ENCODE results near the gene UTS2R. TPM values are rescaled to one million over a fixed set of nuclear protein-coding genes. Genes with fewer than 3 reads are reported as not detected.

Gene UTS2R
- total RNA-seq, 1 donor from 2014 or later: not detected

GRCh38 chr17:82324566-82325285 lies 46.8 kb upstream of the UTS2R start:
- no peaks in the 10 kb centered on the region for H3K9me3 ChIP-seq
- peaks cover 7% of the 10 kb centered on the region for H3K36me3 ChIP-seq
- ATAC-seq: no peak
- H3K4me3 ChIP-seq: no peak overlapping the region
- TF ChIP-seq CTCF (IDR thresholded peaks at IDR 0.05): no peak
- no peak overlapping the region for H3K27ac ChIP-seq
- intact Hi-C loops (cut with DNase I): no loop called here
- DNase-seq: no peak
- peaks cover 8% of the 10 kb centered on the region for H3K4me1 ChIP-seq
- no peaks in the 10 kb centered on the region for H3K27me3 ChIP-seq (ENCODE audit: low read depth)

- H3K4me3 ChIP-seq: no peak overlapping the region
- intact Hi-C loops (cut with DNase I): no loop called here
Measured at GRCh38 chr17:82325286-82326180, 46.0 kb upstream of the UTS2R start.

GRCh38 chr17:82327289-82327688 lies 44.3 kb upstream of the UTS2R start:
- Histone ChIP-seq H3K27me3 (ENCODE audit: low read depth) (no peaks in the 10 kb centered on the region), H3K4me3 (no peak overlapping the region), H3K27ac (no peak overlapping the region), H3K4me1 (peaks cover 22% of the 10 kb centered on the region), H3K9me3 (no peaks in the 10 kb centered on the region), H3K36me3 (peaks cover 7% of the 10 kb centered on the region)
- TF ChIP-seq CTCF (IDR thresholded peaks at IDR 0.05): no peak
- ATAC-seq: no peak
- no peak for DNase-seq
- intact Hi-C loops (cut with DNase I): no loop called here

More at GRCh38 chr17:82325286-82326180, 46.0 kb upstream of the UTS2R start:
- Histone ChIP-seq H3K4me1 (peaks cover 15% of the 10 kb centered on the region), H3K9me3 (no peaks in the 10 kb centered on the region), H3K27ac (no peak overlapping the region), H3K27me3 (ENCODE audit: low read depth) (no peaks in the 10 kb centered on the region), H3K36me3 (peaks cover 7% of the 10 kb centered on the region)
- no peak for DNase-seq
- TF ChIP-seq CTCF (IDR thresholded peaks at IDR 0.05): no peak
- ATAC-seq: no peak

- no peak for TF ChIP-seq CTCF (IDR thresholded peaks at IDR 0.05)
- Histone ChIP-seq H3K27ac (no peak overlapping the region), H3K36me3 (peaks cover 7% of the 10 kb centered on the region), H3K4me1 (peaks cover 27% of the 10 kb centered on the region), H3K9me3 (no peaks in the 10 kb centered on the region), H3K4me3 (no peak overlapping the region), H3K27me3 (ENCODE audit: low read depth) (no peaks in the 10 kb centered on the region)
- intact Hi-C loops (cut with DNase I): no loop called here
- DNase-seq: no peak
- no peak for ATAC-seq
Measured at GRCh38 chr17:82327757-82328140, 43.8 kb upstream of the UTS2R start.

- peaks cover 32% of the 10 kb centered on the region for H3K4me1 ChIP-seq
- DNase-seq: no peak
- intact Hi-C loops (cut with DNase I): no loop called here
Measured at GRCh38 chr17:82328141-82328993, 43.2 kb upstream of the UTS2R start.

More at GRCh38 chr17:82328141-82328993, 43.2 kb upstream of the UTS2R start:
- Histone ChIP-seq H3K36me3 (peaks cover 7% of the 10 kb centered on the region), H3K9me3 (no peaks in the 10 kb centered on the region), H3K4me3 (no peak overlapping the region), H3K27ac (no peak overlapping the region), H3K27me3 (ENCODE audit: low read depth) (no peaks in the 10 kb centered on the region)
- TF ChIP-seq CTCF (IDR thresholded peaks at IDR 0.05): no peak
- no peak for ATAC-seq
